Measurements from ENCODE around the gene NPAS2.

GRCh38 chr2:100895402-100895801, 75.5 kb downstream of the NPAS2 start:
- TF ChIP-seq FOXM1 (IDR thresholded peaks at IDR 0.05; ENCODE audit: borderline replicate concordance), result no peak
- no peak for TF ChIP-seq CTBP1 (IDR thresholded peaks at IDR 0.05; ENCODE audit: borderline replicate concordance)

All from HEK293T (cell line).